Breast epithelium (tissue), 4 donors: ENCODE results near the gene LSS. TPM values are rescaled to one million over a fixed set of nuclear protein-coding genes. Genes with fewer than 3 reads are reported as not detected.
"Not testable (repeated sequence)": the region's sequence is repeated elsewhere in the genome, so short reads cannot be mapped to it uniquely, and the experiment has no call there.

Experiments
- DNase-seq, 2 donors: peaks; one replicate each; pipeline ENCODE4 v3.0.0-alpha.2; 2019; ENCODE audit warnings: low spot score in 2 of 2
- H3K27ac ChIP-seq, 2 donors: fragments of 200-600 bp; sonication (generic) in 1 of 2; one replicate each; pipeline ENCODE4 v1.5.1; 2016 to 2019; ENCODE audit warnings: mild to moderate bottlenecking in 1 of 2
- H3K27me3 ChIP-seq, 2 donors: fragments of 200-600 bp; sonication (generic) in 1 of 2; one replicate each; pipeline versions ENCODE4 v1.5.1 to v1.6.0; 2017 to 2019; ENCODE audit warnings: control low read depth in 1 of 2, mild to moderate bottlenecking in 1 of 2
- H3K36me3 ChIP-seq: fragments of 200-600 bp; one replicate; pipeline ENCODE4 v1.5.1; 2019
- H3K4me1 ChIP-seq, 2 donors: fragments of 200-600 bp; sonication (generic); one replicate each; pipeline ENCODE4 v1.5.1; 2016 to 2019; ENCODE audit warnings: control low read depth in 1 of 2
- H3K4me3 ChIP-seq, 3 donors: fragments of 200-600 bp; sonication (generic); 1 replicate in 2 of 3; 2 replicates in 1 of 3; pipeline ENCODE4 v1.5.1; 2016 to 2019; ENCODE audit warnings: mild to moderate bottlenecking in 3 of 3, moderate library complexity in 2 of 3
- H3K9me3 ChIP-seq, 2 donors: fragments of 200-600 bp; sonication (generic) in 1 of 2; one replicate each; pipeline ENCODE4 v1.5.1; 2016 to 2019; ENCODE audit warnings: control low read depth in 1 of 2
- POLR2A ChIP-seq: fragments of 450-650 bp; IDR thresholded peaks from one replicate; pipeline ENCODE4 v1.6.1; 2016; ENCODE audit warnings: antibody characterized with exemption, mild to moderate bottlenecking, moderate library complexity
- POLR2AphosphoS5 ChIP-seq, 3 donors: sonication (generic); formaldehyde crosslinking; IDR thresholded peaks; one replicate each; pipeline ENCODE4 v1.6.1; 2017; ENCODE audit warnings: antibody characterized with exemption in 3 of 3
- intact Hi-C: fragments of 100-400 bp; cut with DNase I; formaldehyde crosslinking; loops from one replicate; pipeline ENCODE4 v1.15.1; 2023; ENCODE audit warnings: low total_unique reads
- total RNA-seq, 3 donors: library from RNA; depleted of rRNA; stranded (reverse); fragments of >200 nt; gene quantifications; one replicate each; pipeline ENCODE4 v1.1.0, GENCODE V29; 2016
- TF ChIP-seq, protein P1 (sequence below), 3 donors: fragments of 450-650 bp; IDR thresholded peaks; one replicate each; pipeline ENCODE4 v1.5.1; 2016 to 2017; ENCODE audit warnings: antibody characterized with exemption in 3 of 3, mild to moderate bottlenecking in 3 of 3, moderate library complexity in 3 of 3

The LSS gene
- total RNA-seq, 3 donors from 2014 or later: 41.4 to 144 (median 56.4) TPM

DNA sequence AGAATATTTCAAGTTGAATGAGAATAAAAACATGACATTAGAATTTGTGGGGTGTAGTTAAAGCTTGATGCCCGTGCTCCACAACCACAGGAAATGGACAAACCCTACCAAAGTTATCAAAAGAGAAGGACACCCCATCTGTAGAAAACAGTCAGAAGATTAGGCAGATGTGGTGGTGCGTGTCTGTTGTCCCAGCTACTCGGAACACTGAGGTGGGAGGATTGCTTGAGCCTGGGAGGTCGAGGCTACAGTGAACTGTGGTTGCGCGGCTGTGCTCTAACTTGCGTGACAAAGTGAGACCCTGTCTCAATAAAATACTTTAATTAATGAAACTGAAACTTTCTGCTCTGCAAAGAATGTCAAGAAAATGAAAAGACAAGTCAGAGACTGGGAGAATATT, 42.9 kb downstream of the LSS start:
- Histone ChIP-seq H3K9me3 (no peaks in the 10 kb centered on the region), H3K4me1 (peaks cover 13 to 17% of the 10 kb centered on the region in 2 donors), H3K36me3 (no peaks in the 10 kb centered on the region), H3K27ac (peak overlapping the region in 1 of 2 donors; percentile 83), H3K27me3 (no peaks in the 10 kb centered on the region), H3K4me3 (peak overlapping the region in 1 of 3 donors; percentile 75)
- intact Hi-C loops: no loop called here
- no peak for TF ChIP-seq POLR2AphosphoS5 (IDR thresholded peaks at IDR 0.05)
- DNase-seq: peak in 1 of 2 donors; percentile 11

DNA sequence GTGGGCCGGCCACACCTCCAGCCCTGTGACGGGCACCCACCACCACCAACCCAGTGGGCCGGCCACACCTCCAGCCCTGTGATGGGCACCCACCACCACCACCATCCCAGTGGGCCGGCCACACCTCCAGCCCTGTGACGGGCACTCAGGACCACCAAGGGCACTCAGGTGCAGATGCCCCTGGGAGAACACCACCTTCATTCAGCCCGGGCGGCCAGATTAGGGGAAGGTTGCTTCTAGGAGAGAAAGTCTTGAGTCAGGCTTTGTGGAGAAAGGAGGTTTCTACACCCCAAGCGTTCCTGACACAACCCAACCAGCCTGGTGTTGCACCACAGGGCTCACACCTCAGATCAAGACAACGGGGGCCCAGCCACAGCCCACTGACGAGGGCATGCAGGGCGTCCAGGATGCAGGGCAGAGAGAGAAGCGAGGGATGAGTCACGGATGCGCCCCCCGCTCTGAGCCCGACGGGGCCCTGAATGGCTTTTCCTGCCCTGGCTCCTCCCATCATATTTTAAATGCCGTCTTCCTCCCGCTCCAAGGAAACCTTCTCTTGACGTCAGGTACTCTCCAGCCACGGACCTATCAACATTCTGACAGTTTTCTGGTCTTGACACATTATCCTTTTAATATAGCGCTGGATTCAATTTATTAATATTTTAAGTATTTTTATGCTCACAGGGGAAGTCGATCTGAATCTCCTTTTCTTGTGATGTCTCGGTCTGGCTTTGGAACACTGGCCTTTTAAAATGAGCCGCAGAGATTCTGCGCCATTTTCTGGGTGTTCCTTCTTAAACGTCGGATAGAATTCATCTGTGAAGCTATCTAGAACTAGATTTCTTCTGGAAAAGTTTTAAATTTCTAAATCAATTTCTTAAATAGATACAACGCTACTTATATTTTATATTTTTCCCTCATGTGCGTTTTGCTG, 43.7 kb downstream of the LSS start:
- intact Hi-C loops: no loop called here

DNA sequence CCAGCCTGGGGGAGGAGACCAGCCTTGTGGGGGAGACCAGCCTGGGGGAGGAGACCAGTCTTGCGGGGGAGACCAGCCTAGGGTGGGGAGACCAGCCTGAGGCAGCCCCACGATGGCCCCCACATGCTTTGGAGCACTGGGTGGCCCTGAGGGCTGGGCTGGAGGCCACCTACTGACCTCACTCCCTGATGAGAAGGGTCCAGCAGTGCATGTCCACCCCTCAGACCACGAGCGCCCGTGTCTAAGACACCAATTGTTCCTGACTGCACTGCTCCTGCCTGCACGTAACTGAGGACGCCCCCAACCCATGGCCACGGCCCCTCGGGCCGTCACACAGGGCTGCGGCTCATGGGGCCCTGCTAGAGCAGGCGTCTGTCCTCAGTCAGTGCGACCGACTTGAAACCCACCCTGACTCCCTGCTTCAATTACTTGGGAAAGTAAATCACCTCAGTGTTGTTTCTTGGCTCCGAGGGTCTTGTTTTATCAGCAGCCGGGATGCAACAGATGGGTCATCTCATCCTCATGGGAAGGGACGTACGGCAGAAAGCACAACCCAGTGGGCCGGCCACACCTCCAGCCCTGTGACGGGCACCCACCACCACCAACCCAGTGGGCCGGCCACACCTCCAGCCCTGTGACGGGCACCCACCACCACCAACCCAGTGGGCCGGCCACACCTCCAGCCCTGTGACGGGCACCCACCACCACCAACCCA, 44.5 kb downstream of the LSS start, which contains the start of gene SPATC1L:
Gene SPATC1L, minus strand, starts transcription at position 550 of the 715 bp plus-strand sequence. CDS start 1,643 bp downstream, outside the sequence.
- Histone ChIP-seq H3K4me3 (peak within 1 kb of the TSS; percentile 39 to 78 (median 75)), H3K4me1 (peaks cover 4 to 9% of the 10 kb centered on the region in 2 donors), H3K36me3 (no peaks in the 10 kb centered on the region), H3K9me3 (no peaks in the 10 kb centered on the region), H3K27ac (peak within 1 kb of the TSS; percentile 82 to 83), H3K27me3 (no peaks in the 10 kb centered on the region)
- peak in 1 of 2 donors; percentile 76 for DNase-seq
- no peak for TF ChIP-seq POLR2AphosphoS5 (IDR thresholded peaks at IDR 0.05)
- TF ChIP-seq, protein P1, sequence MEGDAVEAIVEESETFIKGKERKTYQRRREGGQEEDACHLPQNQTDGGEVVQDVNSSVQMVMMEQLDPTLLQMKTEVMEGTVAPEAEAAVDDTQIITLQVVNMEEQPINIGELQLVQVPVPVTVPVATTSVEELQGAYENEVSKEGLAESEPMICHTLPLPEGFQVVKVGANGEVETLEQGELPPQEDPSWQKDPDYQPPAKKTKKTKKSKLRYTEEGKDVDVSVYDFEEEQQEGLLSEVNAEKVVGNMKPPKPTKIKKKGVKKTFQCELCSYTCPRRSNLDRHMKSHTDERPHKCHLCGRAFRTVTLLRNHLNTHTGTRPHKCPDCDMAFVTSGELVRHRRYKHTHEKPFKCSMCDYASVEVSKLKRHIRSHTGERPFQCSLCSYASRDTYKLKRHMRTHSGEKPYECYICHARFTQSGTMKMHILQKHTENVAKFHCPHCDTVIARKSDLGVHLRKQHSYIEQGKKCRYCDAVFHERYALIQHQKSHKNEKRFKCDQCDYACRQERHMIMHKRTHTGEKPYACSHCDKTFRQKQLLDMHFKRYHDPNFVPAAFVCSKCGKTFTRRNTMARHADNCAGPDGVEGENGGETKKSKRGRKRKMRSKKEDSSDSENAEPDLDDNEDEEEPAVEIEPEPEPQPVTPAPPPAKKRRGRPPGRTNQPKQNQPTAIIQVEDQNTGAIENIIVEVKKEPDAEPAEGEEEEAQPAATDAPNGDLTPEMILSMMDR (IDR thresholded peaks at IDR 0.05): no peak
- no peak for TF ChIP-seq POLR2A
- intact Hi-C loops: no loop called here

More for the DNA sequence above, 43.7 kb downstream of the LSS start:
- Histone ChIP-seq H3K4me3 (peak overlapping the region; percentile 20 to 75 (median 67)), H3K9me3 (no peaks in the 10 kb centered on the region), H3K4me1 (peaks cover 12 to 17% of the 10 kb centered on the region in 2 donors), H3K27ac (peak overlapping the region; percentile 82 to 83), H3K36me3 (no peaks in the 10 kb centered on the region), H3K27me3 (no peaks in the 10 kb centered on the region)
- TF ChIP-seq, protein P1 (IDR thresholded peaks at IDR 0.05): no peak
- peak; percentile 53 to 68 (median 59) for TF ChIP-seq POLR2AphosphoS5 (IDR thresholded peaks at IDR 0.05)
- peak; percentile 86 to 91 for DNase-seq

DNA sequence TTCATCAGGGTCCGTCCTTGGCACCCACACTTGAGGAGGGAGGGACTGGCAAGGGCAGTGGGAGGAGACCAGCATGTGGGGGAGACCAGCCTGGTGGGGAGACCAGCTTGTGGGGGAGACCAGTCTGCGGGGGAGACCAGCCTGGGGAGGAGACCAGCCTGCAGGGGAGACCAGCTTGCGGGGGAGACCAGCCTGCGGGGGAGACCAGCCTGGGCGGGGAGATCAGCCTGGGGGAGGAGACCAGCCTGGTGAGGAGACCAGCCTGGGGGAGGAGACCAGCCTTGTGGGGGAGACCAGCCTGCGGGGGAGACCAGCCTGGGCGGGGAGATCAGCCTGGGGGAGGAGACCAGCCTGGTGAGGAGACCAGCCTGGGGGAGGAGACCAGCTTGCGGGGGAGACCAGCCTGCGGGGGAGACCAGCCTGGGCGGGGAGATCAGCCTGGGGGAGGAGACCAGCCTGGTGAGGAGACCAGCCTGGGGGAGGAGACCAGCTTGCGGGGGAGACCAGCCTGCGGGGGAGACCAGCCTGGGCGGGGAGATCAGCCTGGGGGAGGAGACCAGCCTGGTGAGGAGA, 45.2 kb downstream of the LSS start:
- H3K27ac ChIP-seq, intact Hi-C loops: not testable (repeated sequence)

DNA sequence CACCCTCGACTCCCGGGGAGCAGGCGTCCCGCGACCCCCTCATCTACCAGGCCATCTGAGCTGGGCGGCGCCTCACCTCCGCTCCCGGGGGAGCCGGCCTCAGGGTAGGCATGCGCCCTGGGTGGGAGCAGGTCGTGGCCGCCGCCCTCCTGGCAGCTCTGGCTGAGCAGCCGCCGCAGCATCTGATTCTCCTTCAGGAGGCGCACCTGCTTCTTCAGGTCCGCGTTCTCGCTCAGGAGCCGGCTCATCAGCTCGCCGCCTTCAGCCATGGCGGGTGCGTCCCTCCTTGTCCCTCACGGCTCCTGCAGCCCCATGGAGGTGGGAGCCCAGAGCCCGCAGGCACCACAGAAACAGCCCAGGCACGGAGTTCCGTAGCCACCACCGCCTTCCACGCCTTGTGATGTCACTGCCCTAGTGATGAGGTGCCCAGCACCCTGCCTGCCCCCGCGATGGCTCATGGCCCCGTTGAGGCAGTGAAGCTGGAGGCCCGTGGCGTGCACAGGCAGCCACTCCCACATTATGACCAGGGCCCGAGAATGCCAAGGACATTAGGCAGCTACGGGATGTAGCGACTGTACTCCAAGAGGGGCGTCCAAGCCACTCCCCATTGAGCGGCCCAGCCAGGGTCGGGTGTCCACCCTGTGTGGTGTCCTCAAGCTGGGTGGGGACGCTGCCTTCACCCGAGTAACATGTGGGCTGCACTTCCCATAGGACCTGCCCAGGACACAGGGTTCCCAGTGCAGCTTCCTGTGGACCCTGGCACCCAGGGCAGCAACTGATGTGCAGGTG, 45.8 kb downstream of the LSS start:
- no peaks in the 10 kb centered on the region for H3K9me3 ChIP-seq
- H3K4me1 ChIP-seq: peaks cover 0 to 1% of the 10 kb centered on the region in 2 donors
- H3K27me3 ChIP-seq: no peaks in the 10 kb centered on the region
- H3K27ac ChIP-seq: no peak overlapping the region
- no peak overlapping the region for H3K4me3 ChIP-seq
- TF ChIP-seq POLR2A: no peak
- TF ChIP-seq, protein P1 (IDR thresholded peaks at IDR 0.05): no peak
- TF ChIP-seq POLR2AphosphoS5 (IDR thresholded peaks at IDR 0.05): no peak
- peak in 1 of 2 donors; percentile 24 for DNase-seq
- intact Hi-C loops: no loop called here
- no peaks in the 10 kb centered on the region for H3K36me3 ChIP-seq

More for the DNA sequence above, 45.2 kb downstream of the LSS start:
- not testable (repeated sequence) for H3K9me3 ChIP-seq, H3K4me1 ChIP-seq, DNase-seq, H3K36me3 ChIP-seq, H3K27me3 ChIP-seq
- H3K4me3 ChIP-seq: peak overlapping the region in 2 of 3 donors; percentile 75 to 78
